GM12874 (cell line): Measurements from ENCODE around the gene SCLT1.

ENCODE experiments used
- CTCF ChIP-seq: IDR thresholded peaks from 2 replicates; pipeline ENCODE4 v1.5.1; 2011; ENCODE audit warnings: low read depth, mild to moderate bottlenecking, control low read depth, low read length, moderate library complexity; ENCODE audit not compliant: insufficient read depth

The SCLT1 gene

GRCh38 chr4:128921954-128922353, 171.4 kb downstream of the SCLT1 start:
- TF ChIP-seq CTCF, result no peak

- no peak for TF ChIP-seq CTCF
Observed at GRCh38 chr4:128917781-128918180, 175.6 kb downstream of the SCLT1 start.

- TF ChIP-seq CTCF, result no peak
Observed at GRCh38 chr4:128916832-128917231, 176.5 kb downstream of the SCLT1 start.

- no peak for TF ChIP-seq CTCF
Observed at GRCh38 chr4:128915544-128915943, 177.8 kb downstream of the SCLT1 start.

- TF ChIP-seq CTCF, result no peak
Observed at GRCh38 chr4:128913228-128913627, 180.1 kb downstream of the SCLT1 start.

GRCh38 chr4:128908735-128909134, 184.6 kb downstream of the SCLT1 start:
- TF ChIP-seq CTCF, result no peak

GRCh38 chr4:128907981-128908380, 185.4 kb downstream of the SCLT1 start:
- TF ChIP-seq CTCF, result no peak

GRCh38 chr4:128906581-128906980, 186.8 kb downstream of the SCLT1 start:
- TF ChIP-seq CTCF, result no peak
